WTC11 (cell line): Measurements from ENCODE around the gene METTL24. TPM values are rescaled to one million over a fixed set of nuclear protein-coding genes. Genes with fewer than 3 reads are reported as not detected.

Experiments
- ATAC-seq: fragments of 200-7000 bp; cut with Tn5 transposase; 2 replicates; pipeline ENCODE4 v1.10.0; 2021; ENCODE audit warnings: mild to moderate bottlenecking, moderate library complexity
- CTCF ChIA-PET: fragments of 300-600 bp; sonication (Branson Sonifier 250); formaldehyde crosslinking; loops from one replicate; lab custom pipeline; 2021; ENCODE audit warnings: antibody characterized with exemption; lab: Charles Lee
- POLR2A ChIA-PET: fragments of 350-600 bp; sonication (Branson Sonifier 250); formaldehyde crosslinking; loops from one replicate; lab custom pipeline; 2021; ENCODE audit warnings: antibody characterized with exemption; lab: Charles Lee
- DNase-seq: peaks from one replicate; pipeline ENCODE4 v3.0.0; 2021; ENCODE audit warnings: low spot score
- H3K27ac Mint-ChIP-seq: 2 replicates; pipeline ENCODE4 v1.8.0; 2021; ENCODE audit warnings: mixed read lengths
- H3K27me3 Mint-ChIP-seq: 2 replicates; pipeline ENCODE4 v1.8.0; 2021; ENCODE audit warnings: low read depth, mild to moderate bottlenecking, moderate library complexity, mixed read lengths
- H3K36me3 Mint-ChIP-seq: 2 replicates; pipeline ENCODE4 v1.8.0; 2021; ENCODE audit warnings: mixed read lengths
- H3K4me1 Mint-ChIP-seq: 2 replicates; pipeline ENCODE4 v1.8.0; 2022; ENCODE audit warnings: mixed read lengths
- H3K4me3 Mint-ChIP-seq: 2 replicates; pipeline ENCODE4 v1.8.0; 2021; ENCODE audit warnings: mild to moderate bottlenecking, moderate library complexity, mixed read lengths
- H3K9me3 Mint-ChIP-seq: 2 replicates; pipeline ENCODE4 v1.8.0; 2021; ENCODE audit warnings: mixed read lengths
- ARID4B ChIP-seq: sonication (generic); formaldehyde crosslinking; IDR thresholded peaks from 2 replicates; pipeline ENCODE4 v1.8.0; 2023; ENCODE audit warnings: missing genetic modification reagents, mild to moderate bottlenecking, borderline replicate concordance
- EMX1 ChIP-seq: fragments of 250-450 bp; sonication (Bioruptor Pico); IDR thresholded peaks from 2 replicates; pipeline ENCODE4 v1.8.0; 2021; ENCODE audit warnings: mild to moderate bottlenecking
- GTF2I ChIP-seq: fragments of 250-450 bp; sonication (Bioruptor Pico); conservative IDR thresholded peaks from 2 replicates; pipeline ENCODE4 v1.4.0; 2021; ENCODE audit warnings: mild to moderate bottlenecking
- HMGA2 ChIP-seq: fragments of 250-450 bp; sonication (Bioruptor Pico); IDR thresholded peaks from 2 replicates; pipeline ENCODE4 v1.4.0; 2021; ENCODE audit warnings: mild to moderate bottlenecking, moderate library complexity
- JUN ChIP-seq: sonication (generic); formaldehyde crosslinking; IDR thresholded peaks from 2 replicates; pipeline ENCODE4 v1.8.0; 2023; ENCODE audit warnings: mild to moderate bottlenecking, missing genetic modification reagents
- MXD4 ChIP-seq: fragments of 250-450 bp; sonication (Bioruptor Pico); IDR thresholded peaks from 2 replicates; pipeline ENCODE4 v1.8.0; 2021; ENCODE audit warnings: mild to moderate bottlenecking, moderate library complexity, borderline replicate concordance
- PREB ChIP-seq: sonication (generic); formaldehyde crosslinking; IDR thresholded peaks from 2 replicates; pipeline ENCODE4 v1.8.1; 2022; ENCODE audit warnings: mild to moderate bottlenecking, missing genetic modification reagents, moderate library complexity, borderline replicate concordance
- RORB ChIP-seq: fragments of 250-450 bp; sonication (Bioruptor Pico); IDR thresholded peaks from 2 replicates; pipeline ENCODE4 v1.9.0; 2021; ENCODE audit warnings: mild to moderate bottlenecking
- SOX15 ChIP-seq: fragments of 250-450 bp; sonication (Bioruptor Pico); IDR thresholded peaks from 2 replicates; pipeline ENCODE4 v1.9.0; 2021; ENCODE audit warnings: mild to moderate bottlenecking
- STAT6 ChIP-seq: sonication (generic); formaldehyde crosslinking; conservative IDR thresholded peaks from 2 replicates; pipeline ENCODE4 v1.8.1; 2023; ENCODE audit warnings: mild to moderate bottlenecking, low read depth, missing genetic modification reagents, moderate library complexity
- TCF7 ChIP-seq: sonication (generic); formaldehyde crosslinking; IDR thresholded peaks from 2 replicates; pipeline ENCODE4 v1.8.0; 2022; ENCODE audit warnings: mild to moderate bottlenecking, low read depth, missing genetic modification reagents, moderate library complexity
- TEAD1 ChIP-seq: sonication (generic); formaldehyde crosslinking; IDR thresholded peaks from 2 replicates; pipeline ENCODE4 v1.8.0; 2022; ENCODE audit warnings: mild to moderate bottlenecking, missing genetic modification reagents
- TEAD4 ChIP-seq: sonication (generic); formaldehyde crosslinking; IDR thresholded peaks from 2 replicates; pipeline ENCODE4 v1.8.0; 2022; ENCODE audit warnings: mild to moderate bottlenecking, missing genetic modification reagents
- ZNF138 ChIP-seq: sonication (generic); formaldehyde crosslinking; conservative IDR thresholded peaks from 2 replicates; pipeline ENCODE4 v1.8.1; 2022; ENCODE audit warnings: mild to moderate bottlenecking, moderate library complexity, missing genetic modification reagents
- ZNF263 ChIP-seq: sonication (generic); formaldehyde crosslinking; IDR thresholded peaks from 2 replicates; pipeline ENCODE4 v1.8.1; 2022; ENCODE audit warnings: low read depth, mild to moderate bottlenecking, moderate library complexity, missing genetic modification reagents
- ZNF396 ChIP-seq: fragments of 250-450 bp; sonication (Bioruptor Pico); IDR thresholded peaks from 2 replicates; pipeline ENCODE4 v1.8.0; 2021; ENCODE audit warnings: mild to moderate bottlenecking, moderate library complexity, borderline replicate concordance
- ZNF416 ChIP-seq: fragments of 250-450 bp; sonication (Bioruptor Pico); IDR thresholded peaks from 2 replicates; pipeline ENCODE4 v1.9.0; 2021; ENCODE audit warnings: mild to moderate bottlenecking, inconsistent platforms
- total RNA-seq: library from RNA; stranded (reverse); gene quantifications from 3 replicates; pipeline ENCODE4 v1.2.3, GENCODE V29; 2021
- TF ChIP-seq, protein P1 (sequence below): sonication (generic); formaldehyde crosslinking; IDR thresholded peaks from 2 replicates; pipeline ENCODE4 v1.8.0; 2022; ENCODE audit warnings: mild to moderate bottlenecking, missing genetic modification reagents
- TF ChIP-seq, protein P2 (sequence below): fragments of 250-450 bp; sonication (Bioruptor Pico); IDR thresholded peaks from 2 replicates; pipeline ENCODE4 v1.9.0; 2021; ENCODE audit warnings: mild to moderate bottlenecking

The METTL24 gene
- total RNA-seq, 1 experiment from 2014 or later = 0.31 TPM

- no peak for DNase-seq
- ATAC-seq = no peak
- Mint-ChIP-seq H3K27me3 (no peaks in the 10 kb centered on the region), H3K4me1 (peaks cover 18% of the 10 kb centered on the region), H3K9me3 (peaks cover 6% of the 10 kb centered on the region; the same call in 1 of the 2 replicates), H3K4me3 (no peak overlapping the region), H3K27ac (peak overlapping the region; percentile 35; the same call in 1 of the 2 replicates), H3K36me3 (no peaks in the 10 kb centered on the region)
- CTCF ChIA-PET = no interaction called here
- no peak for TF ChIP-seq GTF2I (CRISPR knock-in tag)
- TF ChIP-seq JUN (CRISPR knock-in tag) = no peak
- no peak for TF ChIP-seq ZNF416 (CRISPR knock-in tag)
- TF ChIP-seq ZNF263 (CRISPR knock-in tag) = no peak
- TF ChIP-seq MXD4 (CRISPR knock-in tag) = no peak
- TF ChIP-seq HMGA2 (CRISPR knock-in tag) = no peak
- TF ChIP-seq ARID4B (CRISPR knock-in tag) = no peak
- TF ChIP-seq TEAD1 (CRISPR knock-in tag) = no peak
- no peak for TF ChIP-seq TCF7 (CRISPR knock-in tag)
- TF ChIP-seq PREB (CRISPR knock-in tag) = no peak
- no peak for TF ChIP-seq RORB (CRISPR knock-in tag)
- TF ChIP-seq STAT6 (CRISPR knock-in tag) = no peak
- no peak for TF ChIP-seq ZNF138 (CRISPR knock-in tag)
- TF ChIP-seq, protein P1, sequence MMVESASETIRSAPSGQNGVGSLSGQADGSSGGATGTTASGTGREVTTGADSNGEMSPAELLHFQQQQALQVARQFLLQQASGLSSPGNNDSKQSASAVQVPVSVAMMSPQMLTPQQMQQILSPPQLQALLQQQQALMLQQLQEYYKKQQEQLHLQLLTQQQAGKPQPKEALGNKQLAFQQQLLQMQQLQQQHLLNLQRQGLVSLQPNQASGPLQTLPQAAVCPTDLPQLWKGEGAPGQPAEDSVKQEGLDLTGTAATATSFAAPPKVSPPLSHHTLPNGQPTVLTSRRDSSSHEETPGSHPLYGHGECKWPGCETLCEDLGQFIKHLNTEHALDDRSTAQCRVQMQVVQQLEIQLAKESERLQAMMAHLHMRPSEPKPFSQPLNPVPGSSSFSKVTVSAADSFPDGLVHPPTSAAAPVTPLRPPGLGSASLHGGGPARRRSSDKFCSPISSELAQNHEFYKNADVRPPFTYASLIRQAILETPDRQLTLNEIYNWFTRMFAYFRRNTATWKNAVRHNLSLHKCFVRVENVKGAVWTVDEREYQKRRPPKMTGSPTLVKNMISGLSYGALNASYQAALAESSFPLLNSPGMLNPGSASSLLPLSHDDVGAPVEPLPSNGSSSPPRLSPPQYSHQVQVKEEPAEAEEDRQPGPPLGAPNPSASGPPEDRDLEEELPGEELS = no peak
- POLR2A ChIA-PET = no interaction called here
Observed at GRCh38 chr6:110250058-110250457, 108.1 kb downstream of the METTL24 start.

- Mint-ChIP-seq H3K27ac (no peak overlapping the region; the same call in 1 of the 2 replicates), H3K9me3 (peaks cover 6% of the 10 kb centered on the region; the same call in 1 of the 2 replicates), H3K4me1 (peaks cover 18% of the 10 kb centered on the region), H3K36me3 (no peaks in the 10 kb centered on the region), H3K27me3 (no peaks in the 10 kb centered on the region), H3K4me3 (no peak overlapping the region)
- ChIA-PET POLR2A (no interaction called here), CTCF (interaction anchor here (0.6 to 2.3 kb wide), 2 partner anchors 95 to 145 kb away, joined by 3 to 7 read pairs; no protein-coding TSS in a partner anchor)
- no peak for DNase-seq
- ATAC-seq = no peak
- TF ChIP-seq TEAD4 (CRISPR knock-in tag) (no peak), EMX1 (CRISPR knock-in tag) (no peak), GTF2I (CRISPR knock-in tag) (no peak), SOX15 (no peak), ZNF396 (no peak)
- TF ChIP-seq, protein P2, sequence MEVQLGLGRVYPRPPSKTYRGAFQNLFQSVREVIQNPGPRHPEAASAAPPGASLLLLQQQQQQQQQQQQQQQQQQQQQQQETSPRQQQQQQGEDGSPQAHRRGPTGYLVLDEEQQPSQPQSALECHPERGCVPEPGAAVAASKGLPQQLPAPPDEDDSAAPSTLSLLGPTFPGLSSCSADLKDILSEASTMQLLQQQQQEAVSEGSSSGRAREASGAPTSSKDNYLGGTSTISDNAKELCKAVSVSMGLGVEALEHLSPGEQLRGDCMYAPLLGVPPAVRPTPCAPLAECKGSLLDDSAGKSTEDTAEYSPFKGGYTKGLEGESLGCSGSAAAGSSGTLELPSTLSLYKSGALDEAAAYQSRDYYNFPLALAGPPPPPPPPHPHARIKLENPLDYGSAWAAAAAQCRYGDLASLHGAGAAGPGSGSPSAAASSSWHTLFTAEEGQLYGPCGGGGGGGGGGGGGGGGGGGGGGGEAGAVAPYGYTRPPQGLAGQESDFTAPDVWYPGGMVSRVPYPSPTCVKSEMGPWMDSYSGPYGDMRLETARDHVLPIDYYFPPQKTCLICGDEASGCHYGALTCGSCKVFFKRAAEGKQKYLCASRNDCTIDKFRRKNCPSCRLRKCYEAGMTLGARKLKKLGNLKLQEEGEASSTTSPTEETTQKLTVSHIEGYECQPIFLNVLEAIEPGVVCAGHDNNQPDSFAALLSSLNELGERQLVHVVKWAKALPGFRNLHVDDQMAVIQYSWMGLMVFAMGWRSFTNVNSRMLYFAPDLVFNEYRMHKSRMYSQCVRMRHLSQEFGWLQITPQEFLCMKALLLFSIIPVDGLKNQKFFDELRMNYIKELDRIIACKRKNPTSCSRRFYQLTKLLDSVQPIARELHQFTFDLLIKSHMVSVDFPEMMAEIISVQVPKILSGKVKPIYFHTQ = no peak
Observed at GRCh38 chr6:110246900-110247546, 111.1 kb downstream of the METTL24 start.
